ENCODE data around the gene NF1. TPM values are rescaled to one million over a fixed set of nuclear protein-coding genes. Genes with fewer than 3 reads are reported as not detected.
"Not testable (repeated sequence)": the region's sequence is repeated elsewhere in the genome, so short reads cannot be mapped to it uniquely, and the experiment has no call there.

The NF1 gene
- polyA plus RNA-seq, 1 of the 3 experiments (the other 2 are of a cell fraction): 19.6 TPM

DNA sequence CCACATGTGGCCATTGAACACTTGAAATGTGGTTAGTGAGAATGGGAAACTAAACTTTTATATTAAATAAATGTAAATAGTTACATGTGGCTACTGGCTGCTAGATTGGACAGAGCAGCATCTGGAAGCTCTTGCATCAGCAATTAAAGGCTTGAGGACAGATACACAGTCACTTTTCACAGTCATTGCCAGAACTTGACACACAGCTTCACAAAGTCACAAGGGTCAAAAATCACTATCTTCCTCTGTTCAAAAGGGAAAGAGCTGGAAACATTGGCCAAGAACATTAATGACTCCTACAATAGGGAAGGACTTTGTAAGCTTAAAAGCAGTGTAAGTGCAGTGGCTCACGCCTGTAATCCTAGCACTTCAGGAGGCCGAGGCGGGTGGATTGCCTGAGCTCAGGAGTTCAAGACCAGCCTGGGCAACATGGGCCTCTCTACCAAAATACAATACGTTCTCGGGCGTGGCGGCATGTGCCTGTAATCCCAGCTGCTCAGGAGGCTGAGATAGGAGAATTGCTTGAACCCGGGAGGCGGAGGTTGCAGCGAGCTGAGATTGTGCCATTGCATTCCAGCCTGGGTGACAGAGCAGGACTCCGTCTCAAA lies 288.0 kb downstream of the NF1 start:
- CTCF ChIA-PET: interaction anchor here (0.6 to 2.8 kb wide), 3 partner anchors 10 to 144 kb away, joined by 3 to 8 read pairs (median 7); no protein-coding TSS in a partner anchor
- Histone ChIP-seq H3F3A (replicated peaks; ENCODE audit: insufficient read depth) (peaks cover 13% of the 10 kb centered on the region), H3K36me3 (replicated peaks in 1 of 2; ENCODE audit: control insufficient read depth in 1 of 2, insufficient read depth in 2 of 2, low read length in 1 of 2) (peaks cover 24 to 25% of the 10 kb centered on the region in 2 experiments)
- 94% methylated on average over 11 of the region's 11 CpGs for WGBS (ENCODE audit: low lambda C conversion rate)
- H3K79me2 ChIP-seq (ENCODE audit: insufficient read depth); H3K4me2 ChIP-seq; H3K9me3 ChIP-seq; DNase-seq; H4K20me1 ChIP-seq (ENCODE audit: insufficient read depth); H3K27ac ChIP-seq (ENCODE audit: low read depth in 2 of 2, low read length in 1 of 2); H3K27me3 ChIP-seq (ENCODE audit: insufficient read depth); H2AFZ ChIP-seq (ENCODE audit: low read depth); H3K4me3 ChIP-seq (ENCODE audit: low read depth in 2 of 2, low read length in 1 of 2); H3K9me2 ChIP-seq; POLR2A ChIA-PET; H3K9ac ChIP-seq; H3K4me1 ChIP-seq (ENCODE audit: control insufficient read depth in 1 of 2, insufficient read depth in 2 of 2, low read depth in 1 of 2, low read length in 1 of 2): not testable (repeated sequence)

DNA sequence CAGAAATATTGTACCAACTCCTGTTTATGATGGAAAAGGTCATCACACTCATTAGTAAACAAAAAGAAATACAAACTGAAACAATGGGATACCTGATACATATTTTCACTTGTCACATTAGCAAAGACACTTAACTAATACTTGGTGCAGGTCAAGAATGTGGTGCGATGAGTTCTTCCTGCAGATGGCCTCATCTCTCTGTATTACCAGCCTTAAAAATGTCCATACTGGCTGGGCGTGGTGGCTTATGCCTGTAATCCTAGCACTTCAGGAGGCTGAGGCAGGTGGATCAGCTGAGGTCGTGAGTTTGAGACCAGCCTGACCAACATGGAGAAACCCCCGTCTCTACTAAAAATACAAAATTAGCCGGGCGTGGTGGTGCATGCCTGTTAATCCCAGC lies 288.7 kb downstream of the NF1 start:
- H4K20me1 ChIP-seq (ENCODE audit: insufficient read depth); H3K4me3 ChIP-seq (ENCODE audit: low read depth in 2 of 2, low read length in 1 of 2); H3K79me2 ChIP-seq (ENCODE audit: insufficient read depth); H3K4me2 ChIP-seq; POLR2A ChIA-PET; H3K9me3 ChIP-seq; H3K4me1 ChIP-seq (ENCODE audit: control insufficient read depth in 1 of 2, insufficient read depth in 2 of 2, low read depth in 1 of 2, low read length in 1 of 2); H3K9ac ChIP-seq; H2AFZ ChIP-seq (ENCODE audit: low read depth); DNase-seq; H3K9me2 ChIP-seq; H3K27me3 ChIP-seq (ENCODE audit: insufficient read depth); H3K27ac ChIP-seq (ENCODE audit: low read depth in 2 of 2, low read length in 1 of 2): not testable (repeated sequence)
- Histone ChIP-seq H3F3A (replicated peaks; ENCODE audit: insufficient read depth) (peaks cover 13% of the 10 kb centered on the region), H3K36me3 (replicated peaks in 1 of 2; ENCODE audit: control insufficient read depth in 1 of 2, insufficient read depth in 2 of 2, low read length in 1 of 2) (peaks cover 19 to 20% of the 10 kb centered on the region in 2 experiments)
- CTCF ChIA-PET: interaction anchor here (0.8 to 2.8 kb wide), 5 partner anchors 11 to 459 kb away, joined by 3 to 8 read pairs (median 4); no protein-coding TSS in a partner anchor
- WGBS (ENCODE audit: low lambda C conversion rate): 96% methylated on average over 6 of the region's 6 CpGs
- TF ChIP-seq, protein P1, sequence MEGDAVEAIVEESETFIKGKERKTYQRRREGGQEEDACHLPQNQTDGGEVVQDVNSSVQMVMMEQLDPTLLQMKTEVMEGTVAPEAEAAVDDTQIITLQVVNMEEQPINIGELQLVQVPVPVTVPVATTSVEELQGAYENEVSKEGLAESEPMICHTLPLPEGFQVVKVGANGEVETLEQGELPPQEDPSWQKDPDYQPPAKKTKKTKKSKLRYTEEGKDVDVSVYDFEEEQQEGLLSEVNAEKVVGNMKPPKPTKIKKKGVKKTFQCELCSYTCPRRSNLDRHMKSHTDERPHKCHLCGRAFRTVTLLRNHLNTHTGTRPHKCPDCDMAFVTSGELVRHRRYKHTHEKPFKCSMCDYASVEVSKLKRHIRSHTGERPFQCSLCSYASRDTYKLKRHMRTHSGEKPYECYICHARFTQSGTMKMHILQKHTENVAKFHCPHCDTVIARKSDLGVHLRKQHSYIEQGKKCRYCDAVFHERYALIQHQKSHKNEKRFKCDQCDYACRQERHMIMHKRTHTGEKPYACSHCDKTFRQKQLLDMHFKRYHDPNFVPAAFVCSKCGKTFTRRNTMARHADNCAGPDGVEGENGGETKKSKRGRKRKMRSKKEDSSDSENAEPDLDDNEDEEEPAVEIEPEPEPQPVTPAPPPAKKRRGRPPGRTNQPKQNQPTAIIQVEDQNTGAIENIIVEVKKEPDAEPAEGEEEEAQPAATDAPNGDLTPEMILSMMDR (IDR thresholded peaks at IDR 0.05): peak; percentile 10; the same call in 1 of the 2 replicates

DNA sequence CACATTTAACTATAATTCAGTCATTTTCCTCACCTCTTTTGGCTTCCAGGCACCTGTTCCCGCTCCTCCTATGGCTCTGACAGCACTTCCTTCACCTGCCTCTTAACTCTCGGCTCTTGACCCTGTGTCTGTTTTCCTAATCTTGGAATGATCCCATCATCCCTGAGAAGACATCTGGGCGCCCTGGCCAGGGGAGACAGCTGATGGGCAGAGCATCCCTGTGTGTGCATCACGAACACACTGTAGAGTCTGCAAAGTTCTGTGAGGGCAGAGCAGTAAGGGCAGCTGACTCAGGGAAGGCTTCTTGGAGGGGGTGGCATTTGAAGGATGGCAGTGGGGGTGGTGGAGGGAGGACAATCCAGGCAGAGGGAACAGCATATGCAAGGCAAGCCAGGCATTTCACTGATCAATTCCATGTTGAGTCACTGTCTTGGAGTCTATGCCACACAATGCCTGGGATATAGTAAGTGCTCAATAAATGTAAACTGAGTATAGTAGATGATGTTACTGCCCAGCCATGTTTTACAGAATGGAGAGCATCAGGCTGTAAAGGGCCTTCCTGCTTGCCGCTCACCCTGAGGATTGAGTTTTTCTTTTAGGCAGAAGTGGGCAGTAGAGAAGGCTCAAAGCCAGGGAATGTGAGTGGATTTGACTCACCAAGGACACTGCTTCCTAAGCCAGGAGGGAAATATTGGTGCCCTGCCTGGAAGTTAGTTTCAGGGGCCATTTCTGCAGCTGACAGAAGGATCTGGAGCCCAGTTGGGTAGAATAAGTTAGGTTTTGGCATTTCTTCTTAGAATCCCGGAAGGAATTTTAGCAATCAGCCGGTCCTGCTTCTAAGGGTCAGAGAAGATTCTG lies 290.9 kb downstream of the NF1 start:
- no peaks in the 10 kb centered on the region for H3K27me3 ChIP-seq (ENCODE audit: insufficient read depth)
- no peak overlapping the region for H3K9ac ChIP-seq
- CTCF ChIA-PET: interaction anchor here (0.7 to 6.7 kb wide), 5 partner anchors 13 to 170 kb away, joined by 3 to 127 read pairs (median 3); no protein-coding TSS in a partner anchor
- H3K9me3 ChIP-seq: no peaks in the 10 kb centered on the region
- H3K27ac ChIP-seq (ENCODE audit: low read depth in 2 of 2, low read length in 1 of 2): no peak overlapping the region
- no peak for DNase-seq
- no peaks in the 10 kb centered on the region for H4K20me1 ChIP-seq (ENCODE audit: insufficient read depth)
- no peak overlapping the region for H3K4me2 ChIP-seq
- POLR2A ChIA-PET: no interaction called here
- no peaks in the 10 kb centered on the region for H3K9me2 ChIP-seq
- no peak overlapping the region for H3K4me3 ChIP-seq (ENCODE audit: low read depth in 2 of 2, low read length in 1 of 2)
- H3K4me1 ChIP-seq (ENCODE audit: control insufficient read depth in 1 of 2, insufficient read depth in 2 of 2, low read depth in 1 of 2, low read length in 1 of 2): peaks cover 0 to 8% of the 10 kb centered on the region in 2 experiments; a peak in 1 of 4 replicates
- H2AFZ ChIP-seq (ENCODE audit: low read depth): no peak overlapping the region
- H3K79me2 ChIP-seq (ENCODE audit: insufficient read depth): no peaks in the 10 kb centered on the region
- WGBS (ENCODE audit: low lambda C conversion rate): 93% methylated on average over 7 of the region's 7 CpGs
- H3K36me3 ChIP-seq (replicated peaks in 1 of 2; ENCODE audit: control insufficient read depth in 1 of 2, insufficient read depth in 2 of 2, low read length in 1 of 2): peaks cover 7 to 11% of the 10 kb centered on the region in 2 experiments
- peaks cover 13% of the 10 kb centered on the region for H3F3A ChIP-seq (replicated peaks; ENCODE audit: insufficient read depth)
- TF ChIP-seq RAD21 (IDR thresholded peaks at IDR 0.05; ENCODE audit: low read length): no peak
- no peak for TF ChIP-seq FOSL2 (IDR thresholded peaks at IDR 0.05; ENCODE audit: borderline replicate concordance, low read depth)
- TF ChIP-seq, protein P2, sequence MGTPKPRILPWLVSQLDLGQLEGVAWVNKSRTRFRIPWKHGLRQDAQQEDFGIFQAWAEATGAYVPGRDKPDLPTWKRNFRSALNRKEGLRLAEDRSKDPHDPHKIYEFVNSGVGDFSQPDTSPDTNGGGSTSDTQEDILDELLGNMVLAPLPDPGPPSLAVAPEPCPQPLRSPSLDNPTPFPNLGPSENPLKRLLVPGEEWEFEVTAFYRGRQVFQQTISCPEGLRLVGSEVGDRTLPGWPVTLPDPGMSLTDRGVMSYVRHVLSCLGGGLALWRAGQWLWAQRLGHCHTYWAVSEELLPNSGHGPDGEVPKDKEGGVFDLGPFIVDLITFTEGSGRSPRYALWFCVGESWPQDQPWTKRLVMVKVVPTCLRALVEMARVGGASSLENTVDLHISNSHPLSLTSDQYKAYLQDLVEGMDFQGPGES (IDR thresholded peaks at IDR 0.05; ENCODE audit: low read depth, low read length): no peak
- no peak for TF ChIP-seq RXRA (IDR thresholded peaks at IDR 0.05; ENCODE audit: borderline replicate concordance, low read depth)
- TF ChIP-seq MXI1 (IDR thresholded peaks at IDR 0.05; ENCODE audit: low read depth, low read length): no peak
- TF ChIP-seq, protein P3, sequence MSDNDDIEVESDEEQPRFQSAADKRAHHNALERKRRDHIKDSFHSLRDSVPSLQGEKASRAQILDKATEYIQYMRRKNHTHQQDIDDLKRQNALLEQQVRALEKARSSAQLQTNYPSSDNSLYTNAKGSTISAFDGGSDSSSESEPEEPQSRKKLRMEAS (IDR thresholded peaks at IDR 0.05; ENCODE audit: low read depth): no peak
- TF ChIP-seq, protein P4, sequence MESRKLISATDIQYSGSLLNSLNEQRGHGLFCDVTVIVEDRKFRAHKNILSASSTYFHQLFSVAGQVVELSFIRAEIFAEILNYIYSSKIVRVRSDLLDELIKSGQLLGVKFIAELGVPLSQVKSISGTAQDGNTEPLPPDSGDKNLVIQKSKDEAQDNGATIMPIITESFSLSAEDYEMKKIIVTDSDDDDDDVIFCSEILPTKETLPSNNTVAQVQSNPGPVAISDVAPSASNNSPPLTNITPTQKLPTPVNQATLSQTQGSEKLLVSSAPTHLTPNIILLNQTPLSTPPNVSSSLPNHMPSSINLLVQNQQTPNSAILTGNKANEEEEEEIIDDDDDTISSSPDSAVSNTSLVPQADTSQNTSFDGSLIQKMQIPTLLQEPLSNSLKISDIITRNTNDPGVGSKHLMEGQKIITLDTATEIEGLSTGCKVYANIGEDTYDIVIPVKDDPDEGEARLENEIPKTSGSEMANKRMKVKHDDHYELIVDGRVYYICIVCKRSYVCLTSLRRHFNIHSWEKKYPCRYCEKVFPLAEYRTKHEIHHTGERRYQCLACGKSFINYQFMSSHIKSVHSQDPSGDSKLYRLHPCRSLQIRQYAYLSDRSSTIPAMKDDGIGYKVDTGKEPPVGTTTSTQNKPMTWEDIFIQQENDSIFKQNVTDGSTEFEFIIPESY (IDR thresholded peaks at IDR 0.05; ENCODE audit: borderline replicate concordance, low read depth): no peak
- no peak for TF ChIP-seq FOXM1 (IDR thresholded peaks at IDR 0.05; ENCODE audit: low read depth)
- no peak for TF ChIP-seq GATA2 (CRISPR knock-in tag; IDR thresholded peaks at IDR 0.05)
- TF ChIP-seq CHD2 (IDR thresholded peaks at IDR 0.05; ENCODE audit: low read length, partially characterized antibody): no peak
- no peak for TF ChIP-seq SMC3 (IDR thresholded peaks at IDR 0.05; ENCODE audit: low read depth, low read length)
- TF ChIP-seq TEAD4 (IDR thresholded peaks at IDR 0.05; ENCODE audit: borderline replicate concordance, insufficient read depth): no peak
- no peak for TF ChIP-seq TAF1 (IDR thresholded peaks at IDR 0.05; ENCODE audit: borderline replicate concordance, low read depth, low read length)
